SK-N-SH treated with all-trans-retinoic acid at 6 μM for 48 hours (cell line): Measurements from ENCODE around the gene PPP1R16B.

Source experiments
- CSDC2 ChIP-seq: fragments of 250-450 bp; sonication (Bioruptor Pico); IDR thresholded peaks from 2 replicates; pipeline ENCODE4 v1.5.0; 2020; ENCODE audit warnings: mild to moderate bottlenecking, moderate library complexity
- OSR1 ChIP-seq: fragments of 250-450 bp; sonication (Bioruptor Pico); IDR thresholded peaks from 2 replicates; pipeline ENCODE4 v1.8.0; 2022; ENCODE audit warnings: moderate library complexity, mild to moderate bottlenecking, inconsistent platforms
- SNAI2 ChIP-seq: fragments of 250-450 bp; sonication (Bioruptor Pico); IDR thresholded peaks from 2 replicates; pipeline ENCODE4 v1.5.0; 2020; ENCODE audit warnings: mild to moderate bottlenecking, moderate library complexity
- ZFP30 ChIP-seq: fragments of 450-650 bp; formaldehyde crosslinking; IDR thresholded peaks from 2 replicates; pipeline ENCODE4 v1.5.0; 2022; ENCODE audit warnings: mild to moderate bottlenecking, moderate library complexity
- ZNF8 ChIP-seq: fragments of 450-650 bp; formaldehyde crosslinking; IDR thresholded peaks from 2 replicates; pipeline ENCODE4 v1.5.0; 2020; ENCODE audit warnings: mild to moderate bottlenecking, moderate library complexity
- TF ChIP-seq, protein P1 (sequence below): fragments of 250-450 bp; sonication (Bioruptor Pico); IDR thresholded peaks from 2 replicates; pipeline ENCODE4 v1.5.1; 2020; ENCODE audit warnings: low read depth, mild to moderate bottlenecking, moderate library complexity

DNA sequence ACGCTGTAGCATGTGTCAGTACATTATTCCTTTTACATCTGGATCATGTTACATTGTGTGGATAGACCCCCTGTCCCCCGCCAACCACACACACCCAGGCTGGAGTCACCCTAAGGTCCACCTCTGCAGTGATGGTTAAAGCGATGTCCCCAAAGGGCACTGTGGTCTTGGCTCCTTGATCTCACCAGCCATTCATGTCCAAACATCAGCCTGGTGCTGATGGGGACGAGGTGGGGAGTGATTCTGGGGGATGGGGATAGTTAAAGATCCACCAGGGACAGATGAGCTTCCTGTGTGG is 61.5 kb downstream of the PPP1R16B start:
- TF ChIP-seq, protein P1, sequence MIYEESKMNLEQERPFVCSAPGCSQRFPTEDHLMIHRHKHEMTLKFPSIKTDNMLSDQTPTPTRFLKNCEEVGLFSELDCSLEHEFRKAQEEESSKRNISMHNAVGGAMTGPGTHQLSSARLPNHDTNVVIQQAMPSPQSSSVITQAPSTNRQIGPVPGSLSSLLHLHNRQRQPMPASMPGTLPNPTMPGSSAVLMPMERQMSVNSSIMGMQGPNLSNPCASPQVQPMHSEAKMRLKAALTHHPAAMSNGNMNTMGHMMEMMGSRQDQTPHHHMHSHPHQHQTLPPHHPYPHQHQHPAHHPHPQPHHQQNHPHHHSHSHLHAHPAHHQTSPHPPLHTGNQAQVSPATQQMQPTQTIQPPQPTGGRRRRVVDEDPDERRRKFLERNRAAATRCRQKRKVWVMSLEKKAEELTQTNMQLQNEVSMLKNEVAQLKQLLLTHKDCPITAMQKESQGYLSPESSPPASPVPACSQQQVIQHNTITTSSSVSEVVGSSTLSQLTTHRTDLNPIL (CRISPR knock-in tag): no peak
- no peak for TF ChIP-seq SNAI2 (CRISPR knock-in tag)
- no peak for TF ChIP-seq CSDC2 (CRISPR knock-in tag)
- no peak for TF ChIP-seq OSR1
- TF ChIP-seq ZNF8 (CRISPR knock-in tag): no peak
- TF ChIP-seq ZFP30: no peak
